ENCODE results near the gene EPB41L3.

Gene EPB41L3

DNA sequence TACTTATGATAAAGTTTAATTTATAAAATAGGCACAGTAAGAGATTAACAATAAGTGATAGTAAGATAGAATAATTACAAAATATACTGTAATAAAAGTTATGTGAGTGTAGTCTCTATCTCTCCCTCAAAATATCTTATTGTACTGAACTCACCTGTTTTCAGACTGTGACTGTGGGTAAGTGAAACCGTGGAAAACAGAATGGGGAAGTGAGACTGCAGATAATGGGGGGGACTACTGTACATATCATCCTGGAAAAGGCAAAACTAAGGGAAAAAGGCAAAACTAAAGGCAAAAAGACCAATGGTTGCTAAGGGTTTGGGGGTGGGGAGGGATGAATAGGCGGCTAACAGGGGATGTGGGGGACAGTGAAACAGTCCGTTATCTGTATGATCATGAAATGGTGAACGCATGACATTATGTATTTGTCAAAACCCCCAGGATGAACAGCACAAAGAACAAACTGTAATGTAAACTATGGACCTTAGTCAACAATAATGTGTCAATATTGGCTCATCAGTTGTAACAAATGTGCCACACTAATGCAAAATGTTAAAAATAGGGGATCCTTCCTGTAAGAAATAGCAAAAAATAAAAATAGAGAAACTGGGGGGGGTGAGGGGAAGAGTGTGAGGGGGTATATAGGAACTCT, 93.8 kb downstream of the EPB41L3 start:
- DNase-seq, result no peak

DNA sequence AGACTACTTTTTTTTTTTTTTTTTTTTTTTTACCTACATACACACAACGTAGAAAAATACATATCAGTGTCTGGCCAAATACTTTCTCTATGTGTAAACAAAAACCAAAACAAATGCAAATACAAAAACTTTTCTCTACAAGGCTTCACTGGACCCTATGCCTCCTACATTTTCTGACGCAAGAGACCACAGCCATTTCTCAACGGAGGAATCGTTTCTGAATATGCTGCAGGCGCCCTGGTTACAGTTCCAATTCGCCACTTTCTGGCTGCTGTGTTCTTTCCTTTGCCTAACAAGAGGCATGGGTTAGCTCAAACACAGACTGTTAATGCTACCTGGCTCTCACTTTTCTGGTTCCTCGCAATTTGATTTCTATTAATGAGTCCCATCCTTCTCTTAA, 96.4 kb downstream of the EPB41L3 start:
- DNase-seq, result no peak

- no peak for DNase-seq
Measured at GRCh38 chr18:5444847-5445246, 99.0 kb downstream of the EPB41L3 start.

DNA sequence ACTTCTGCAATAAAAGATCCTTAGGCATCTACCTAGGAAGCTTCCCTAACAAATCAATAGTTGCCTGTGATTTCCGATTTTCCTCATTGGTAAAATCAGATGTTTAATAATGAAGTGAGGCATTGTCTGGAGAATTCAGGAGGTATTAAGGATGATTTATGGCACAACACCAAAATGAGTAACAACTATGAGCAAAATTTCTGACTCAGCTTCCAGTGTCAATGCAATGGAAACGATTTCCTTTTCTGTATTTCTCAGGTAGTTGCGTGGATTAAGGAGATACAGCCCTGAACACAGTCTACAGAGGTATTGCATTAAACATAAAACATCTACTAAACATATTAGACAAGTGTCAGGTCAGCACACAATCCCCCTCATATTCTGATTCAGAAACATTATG, 99.5 kb downstream of the EPB41L3 start:
- no peak for DNase-seq

- DNase-seq, result no peak
Measured at GRCh38 chr18:5439986-5440696, 103.7 kb downstream of the EPB41L3 start.

DNA sequence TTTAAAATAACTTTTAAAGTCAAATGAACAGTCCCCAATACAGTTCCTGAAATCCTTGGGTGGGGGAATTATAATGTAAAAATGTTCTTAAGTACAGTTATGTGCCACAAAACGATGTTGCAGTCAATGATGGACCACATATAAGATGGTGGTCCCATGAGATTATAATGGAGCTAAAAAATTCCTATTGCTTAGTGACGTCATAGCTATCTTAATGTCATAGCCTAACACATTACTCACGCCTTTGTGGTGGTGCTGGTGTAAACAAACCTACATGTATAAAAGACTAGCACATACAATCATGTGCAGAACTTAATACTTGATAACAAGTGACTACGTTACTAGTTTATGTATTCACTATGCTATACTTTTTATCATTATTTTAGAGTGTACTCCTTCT, 109.4 kb downstream of the EPB41L3 start:
- DNase-seq, result no peak

GRCh38 chr18:5431836-5432575, 111.8 kb downstream of the EPB41L3 start:
- DNase-seq, result no peak

DNA sequence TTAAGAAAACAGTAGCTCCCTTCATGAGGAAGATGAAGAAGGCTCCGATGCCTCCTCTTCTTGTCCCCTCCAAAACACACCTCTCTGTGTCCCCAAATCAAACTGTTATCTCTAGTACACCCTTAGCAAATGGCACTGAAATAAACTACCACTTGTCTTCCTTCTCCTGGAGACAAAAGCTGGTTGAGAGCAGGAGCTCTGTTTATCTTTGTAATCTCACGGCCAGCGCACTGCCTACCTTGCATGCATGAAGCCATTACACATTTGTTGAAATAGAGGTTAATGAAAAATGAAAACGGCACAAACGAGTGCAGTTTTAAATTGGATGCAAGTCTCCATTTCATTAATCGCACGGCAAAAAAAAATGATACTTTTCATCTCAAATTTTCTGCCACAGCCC, 113.7 kb downstream of the EPB41L3 start:
- DNase-seq, result no peak

- DNase-seq, result no peak
Measured at GRCh38 chr18:5429681-5430080, 114.1 kb downstream of the EPB41L3 start.

GRCh38 chr18:5425721-5426120, 118.1 kb downstream of the EPB41L3 start:
- DNase-seq, result no peak

GRCh38 chr18:5424903-5425664, 118.7 kb downstream of the EPB41L3 start:
- DNase-seq, result peak; percentile 22

DNA sequence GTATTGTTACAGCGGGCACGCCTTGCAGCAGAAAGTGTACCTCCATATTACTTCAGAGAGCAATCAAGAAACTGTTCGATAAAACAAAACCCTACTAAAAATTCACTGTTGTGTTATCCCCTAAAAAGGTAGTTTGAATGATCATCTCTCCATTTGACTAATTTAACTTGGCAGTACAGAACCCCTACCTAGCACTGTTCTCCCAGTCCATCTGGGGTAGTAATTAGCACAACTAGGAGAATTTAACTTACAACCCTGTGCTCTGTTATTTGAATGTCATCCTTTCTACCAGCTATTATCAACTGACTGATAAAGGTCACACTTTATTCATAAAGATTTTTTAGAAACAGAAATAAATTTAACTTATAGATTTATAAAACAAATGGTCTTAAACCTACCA, 121.2 kb downstream of the EPB41L3 start:
- no peak for DNase-seq

GRCh38 chr18:5421981-5422380, 121.8 kb downstream of the EPB41L3 start:
- DNase-seq, result no peak

GRCh38 chr18:5420906-5421305, 122.9 kb downstream of the EPB41L3 start:
- peak; percentile 29 for DNase-seq

DNA sequence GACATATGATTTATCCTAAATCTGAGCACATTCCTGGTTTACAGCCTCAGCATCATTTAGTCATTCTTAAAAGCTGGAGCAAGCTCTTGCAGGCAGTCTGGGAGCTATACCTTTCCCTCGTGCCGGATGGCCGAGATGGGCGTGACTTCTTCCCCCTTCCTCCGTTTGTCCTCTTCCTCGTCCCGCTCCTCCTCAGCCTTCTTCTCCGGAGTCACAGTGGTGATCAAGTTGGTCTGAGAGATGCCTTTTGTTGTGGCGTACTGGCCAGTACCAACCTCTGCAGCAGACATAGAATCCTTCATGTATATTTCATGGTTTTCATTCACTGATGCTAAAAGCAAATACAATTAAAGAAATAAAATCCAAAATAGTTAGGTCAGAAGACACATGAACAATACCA, 124.2 kb downstream of the EPB41L3 start:
- peak; percentile 31 for DNase-seq

DNA sequence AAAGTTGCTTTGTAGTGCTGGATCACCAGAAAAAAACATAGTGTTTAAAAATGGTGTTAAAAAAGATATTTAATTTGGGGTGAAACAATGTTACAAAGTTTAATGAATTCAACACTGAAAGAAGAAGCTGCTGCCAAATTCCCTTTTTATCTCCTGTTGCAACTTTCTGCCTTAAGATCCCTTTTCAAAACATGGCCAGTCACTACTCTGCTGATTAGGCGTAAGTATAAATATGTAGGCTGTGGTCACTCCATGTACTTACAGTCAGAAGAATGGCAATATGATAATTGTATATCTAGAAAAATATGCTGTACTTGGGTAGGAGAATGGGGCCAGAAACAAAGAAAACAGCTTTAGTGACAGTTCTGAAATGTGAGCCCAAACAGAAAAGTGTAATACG, 124.8 kb downstream of the EPB41L3 start:
- peak; percentile 52 for DNase-seq

DNA sequence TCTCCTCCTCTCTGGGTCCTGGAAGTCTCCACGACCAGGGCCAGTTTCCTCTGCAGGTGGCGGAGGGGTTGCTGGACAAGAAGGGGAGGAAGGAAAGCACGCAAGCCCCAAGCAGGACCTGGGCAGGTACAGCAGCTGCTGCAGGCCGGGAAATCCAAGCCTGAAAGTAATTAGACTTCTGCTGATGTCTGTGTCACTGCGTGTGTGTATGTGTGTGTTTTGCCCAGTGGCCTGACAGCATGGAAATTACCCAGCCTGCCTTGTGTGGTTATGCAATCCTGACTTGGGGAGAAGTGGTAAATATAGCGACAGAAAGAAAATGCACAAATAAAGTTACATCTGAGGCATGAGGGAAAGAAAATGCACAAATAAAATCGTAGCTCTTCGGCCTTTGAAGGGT, 126.5 kb downstream of the EPB41L3 start:
- DNase-seq, result peak; percentile 59

DNA sequence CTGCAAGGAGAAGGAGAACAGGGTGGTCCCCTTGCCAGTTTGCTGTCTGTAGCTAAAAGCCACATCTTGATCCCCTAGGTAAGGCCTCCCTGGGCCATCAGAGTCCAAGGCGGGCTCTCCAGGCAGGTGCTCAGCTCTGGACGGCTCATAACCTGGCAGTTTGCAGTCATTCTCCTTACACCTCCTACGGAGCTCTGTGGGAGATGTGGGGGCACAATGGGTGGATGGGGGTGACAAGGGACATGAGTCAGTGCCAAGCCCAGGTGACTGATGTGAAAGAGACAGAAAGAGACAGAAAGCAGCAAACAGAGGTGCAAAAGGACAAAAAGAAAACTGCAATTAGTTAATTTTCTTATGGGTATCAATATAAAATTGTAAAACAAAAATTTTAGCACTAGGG, 127.7 kb downstream of the EPB41L3 start:
- DNase-seq, result no peak

- DNase-seq, result no peak
Measured at GRCh38 chr18:5415665-5416064, 128.1 kb downstream of the EPB41L3 start.

DNA sequence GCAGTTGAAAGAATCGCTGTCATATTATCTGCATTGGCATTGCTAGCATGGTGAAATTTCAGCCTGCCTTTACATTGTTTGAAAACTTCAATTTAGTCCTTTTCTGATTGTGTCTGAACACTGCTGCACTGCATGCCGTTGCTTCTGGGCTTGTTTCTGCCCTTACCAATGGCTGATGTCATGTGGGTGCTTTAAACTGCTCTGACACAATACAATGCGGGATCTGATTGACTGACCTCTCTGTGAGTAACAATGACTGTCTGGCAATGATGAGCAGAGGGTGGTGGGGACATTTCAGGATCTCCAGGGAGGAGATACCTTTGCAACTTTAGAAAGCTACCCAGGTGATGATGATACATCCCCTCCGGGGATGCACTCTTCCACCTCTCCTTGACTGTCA, 128.8 kb downstream of the EPB41L3 start:
- peak; percentile 47 for DNase-seq

GRCh38 chr18:5414546-5414945, 129.3 kb downstream of the EPB41L3 start:
- peak; percentile 55 for DNase-seq

DNA sequence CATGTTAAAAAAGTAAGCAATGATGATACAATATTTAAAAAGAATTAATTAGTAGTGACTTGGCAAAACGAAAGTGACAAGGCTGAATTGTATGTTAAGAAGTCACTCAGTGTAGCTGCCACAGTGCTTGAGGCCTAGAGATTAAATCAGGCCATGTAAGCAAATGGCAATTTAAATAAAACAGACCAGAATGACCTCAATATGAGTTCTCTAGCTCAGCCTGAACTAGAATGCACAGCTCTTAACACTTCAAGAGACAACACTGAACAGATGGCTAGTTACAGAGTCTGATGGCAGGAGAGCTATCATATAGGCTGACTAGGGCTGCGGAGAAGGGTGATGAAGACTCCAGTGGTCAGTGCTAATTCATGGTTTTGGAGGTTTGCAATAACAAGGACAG, 130.3 kb downstream of the EPB41L3 start:
- DNase-seq, result peak; percentile 30

DNA sequence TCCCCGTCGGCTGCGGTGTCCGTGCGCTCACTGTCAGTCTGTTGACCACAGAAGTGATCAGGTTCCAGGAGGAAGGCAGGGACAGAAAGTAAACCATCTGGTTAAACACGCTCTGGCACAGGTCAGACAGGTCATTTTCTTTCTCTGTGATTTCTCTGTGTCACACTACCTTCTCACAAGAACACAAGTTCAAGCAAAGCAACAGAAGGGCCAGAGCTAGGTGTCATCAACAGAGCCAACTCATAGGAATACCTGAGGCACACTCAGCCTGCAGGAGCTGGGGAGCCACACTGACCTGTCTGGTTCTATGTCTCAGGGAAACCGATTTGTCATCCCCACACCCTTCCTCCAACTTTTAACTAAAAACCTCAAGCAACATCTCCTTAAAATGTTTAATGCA, 133.2 kb downstream of the EPB41L3 start:
- no peak for DNase-seq
